Measurements from ENCODE around the gene TSPAN2.

Gene TSPAN2

GRCh38 chr1:115074839-115075534, 14.3 kb downstream of the TSPAN2 start:
- DNase-seq (ENCODE audit: low read depth in 2 of 2) = no peak

GRCh38 chr1:115073298-115074087, 15.8 kb downstream of the TSPAN2 start:
- no peak for DNase-seq (ENCODE audit: low read depth in 2 of 2)

- DNase-seq (ENCODE audit: low read depth in 2 of 2) = no peak
Measured at GRCh38 chr1:115071012-115071664, 18.2 kb downstream of the TSPAN2 start.

DNA sequence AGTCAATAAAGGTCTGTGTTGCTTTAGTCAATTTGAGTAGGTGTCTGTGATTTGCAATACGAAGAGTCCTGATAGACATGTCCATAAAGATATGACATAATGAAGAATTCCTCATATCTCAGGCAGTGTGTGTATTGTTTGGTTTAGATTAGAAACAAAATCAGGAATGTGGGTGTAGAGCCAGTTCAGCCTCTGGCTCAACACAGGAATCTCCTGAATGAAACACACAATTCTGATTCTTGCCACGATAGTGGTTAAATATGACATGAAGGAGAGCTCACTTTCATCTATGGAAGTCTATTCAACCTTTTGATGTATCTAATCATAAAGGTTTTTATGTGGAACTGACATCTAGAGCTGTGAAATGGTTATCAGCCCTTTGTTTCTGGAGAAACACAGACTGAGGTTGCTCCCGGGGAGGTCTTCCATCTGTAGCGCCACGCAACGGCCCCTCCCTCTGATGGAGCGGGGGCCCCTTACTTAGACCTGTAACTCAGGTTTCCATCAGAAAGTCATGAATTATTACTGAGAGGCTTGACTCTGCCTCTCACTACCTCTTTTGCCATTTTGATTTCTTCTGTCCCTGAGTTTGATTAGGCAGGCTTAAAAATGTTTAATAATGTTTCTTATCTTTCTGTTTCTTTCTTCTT, 19.5 kb downstream of the TSPAN2 start:
- no peak for DNase-seq (ENCODE audit: low read depth in 2 of 2)

GRCh38 chr1:115068826-115069585, 20.3 kb downstream of the TSPAN2 start:
- DNase-seq (ENCODE audit: low read depth in 2 of 2) = no peak

DNA sequence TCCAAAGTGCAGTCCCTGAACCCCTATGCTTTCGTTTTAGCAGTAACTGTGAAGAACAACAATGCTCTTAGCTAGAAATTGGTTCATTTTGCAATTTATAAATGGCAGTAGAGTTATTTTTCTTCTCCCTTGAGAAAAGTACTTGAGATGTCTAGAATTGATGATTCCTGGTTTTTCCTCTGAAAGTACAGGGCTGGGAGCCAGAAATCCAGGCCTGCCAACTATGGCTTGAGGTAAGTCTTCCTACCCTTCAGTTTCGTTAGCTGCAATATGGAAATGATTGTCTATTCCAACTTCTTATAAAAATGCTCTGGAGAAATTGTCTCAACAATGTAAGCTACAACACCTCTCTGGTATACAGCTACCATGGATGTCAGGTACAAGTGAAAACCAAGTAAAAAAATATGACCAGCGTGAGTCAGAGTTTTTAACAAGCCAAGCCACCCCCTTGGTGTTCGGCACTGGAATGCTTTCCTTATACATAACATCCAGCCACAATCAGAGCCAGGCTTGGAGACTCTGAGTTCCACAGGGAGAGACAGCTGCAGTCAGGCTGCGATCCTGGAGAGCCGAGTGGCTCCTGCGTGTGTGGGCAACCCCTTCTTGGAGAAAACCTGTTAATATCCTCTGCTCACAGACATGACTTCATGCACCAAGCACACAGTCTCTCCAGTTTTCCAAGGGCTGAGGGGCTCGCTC, 22.0 kb downstream of the TSPAN2 start:
- no peak for DNase-seq (ENCODE audit: low read depth in 2 of 2)

- no peak for DNase-seq (ENCODE audit: low read depth in 2 of 2)
Measured at GRCh38 chr1:115065021-115065420, 24.3 kb downstream of the TSPAN2 start.

GRCh38 chr1:115064461-115064860, 24.8 kb downstream of the TSPAN2 start:
- no peak for DNase-seq (ENCODE audit: low read depth in 2 of 2)

DNA sequence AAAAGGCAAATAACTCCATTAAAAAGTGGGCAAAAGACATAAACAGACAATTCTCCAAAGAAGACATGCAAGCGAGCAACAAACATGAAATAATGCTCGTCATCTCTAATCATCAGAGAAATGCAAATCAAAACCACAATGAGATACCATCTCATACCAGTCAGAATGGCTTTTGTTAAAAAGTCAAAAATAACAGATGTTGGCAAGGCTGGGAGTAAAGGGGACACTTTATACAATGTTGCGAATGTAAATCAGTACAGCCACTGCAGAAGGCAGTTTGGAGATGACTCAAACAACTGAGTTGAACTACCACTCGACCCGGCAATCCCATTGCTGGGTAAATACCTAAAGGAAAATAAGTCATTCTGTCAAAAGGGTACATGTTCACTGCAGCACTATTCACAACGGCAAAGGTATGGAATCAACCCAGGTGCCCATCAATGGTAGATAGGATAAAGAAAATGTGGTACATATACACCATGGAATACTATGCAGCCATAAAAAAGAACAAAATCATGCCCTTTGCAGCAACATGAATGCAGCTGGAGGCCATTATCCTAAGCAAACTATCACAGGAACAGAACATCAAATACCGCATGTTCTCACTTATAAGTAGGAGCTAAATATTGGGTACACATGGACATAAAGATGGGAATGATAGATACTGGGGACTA, 25.9 kb downstream of the TSPAN2 start:
- DNase-seq (ENCODE audit: low read depth in 2 of 2) = no peak

- DNase-seq (ENCODE audit: low read depth in 2 of 2) = peak; percentile 83
Measured at GRCh38 chr1:115062542-115063004, 26.7 kb downstream of the TSPAN2 start.

GRCh38 chr1:115060501-115060900, 28.8 kb downstream of the TSPAN2 start:
- DNase-seq (ENCODE audit: low read depth in 2 of 2) = no peak

GRCh38 chr1:115059316-115059715, 30.0 kb downstream of the TSPAN2 start:
- DNase-seq (ENCODE audit: low read depth in 2 of 2) = no peak

- no peak for DNase-seq (ENCODE audit: low read depth in 2 of 2)
Measured at GRCh38 chr1:115057661-115058254, 31.5 kb downstream of the TSPAN2 start.

DNA sequence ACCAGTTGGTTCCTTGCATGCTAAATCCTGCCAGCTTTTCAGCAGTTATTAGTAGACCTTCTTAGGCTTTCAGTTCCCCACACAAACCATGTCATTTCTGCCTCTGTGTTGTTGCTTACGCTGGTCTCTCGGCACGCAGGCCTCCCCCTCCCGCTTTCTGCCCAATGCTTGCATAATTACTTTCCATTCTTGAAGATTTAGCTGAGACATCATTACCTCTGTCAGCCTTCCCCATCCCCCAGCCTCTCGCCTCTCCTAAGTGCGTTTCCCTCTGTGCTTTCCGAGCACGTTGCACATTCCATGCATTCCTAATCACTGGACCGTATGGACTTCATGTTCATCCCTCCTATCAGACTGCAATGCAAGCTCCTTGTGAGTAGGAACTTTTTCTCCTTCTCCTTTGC, 32.9 kb downstream of the TSPAN2 start:
- DNase-seq (ENCODE audit: low read depth in 2 of 2) = no peak

DNA sequence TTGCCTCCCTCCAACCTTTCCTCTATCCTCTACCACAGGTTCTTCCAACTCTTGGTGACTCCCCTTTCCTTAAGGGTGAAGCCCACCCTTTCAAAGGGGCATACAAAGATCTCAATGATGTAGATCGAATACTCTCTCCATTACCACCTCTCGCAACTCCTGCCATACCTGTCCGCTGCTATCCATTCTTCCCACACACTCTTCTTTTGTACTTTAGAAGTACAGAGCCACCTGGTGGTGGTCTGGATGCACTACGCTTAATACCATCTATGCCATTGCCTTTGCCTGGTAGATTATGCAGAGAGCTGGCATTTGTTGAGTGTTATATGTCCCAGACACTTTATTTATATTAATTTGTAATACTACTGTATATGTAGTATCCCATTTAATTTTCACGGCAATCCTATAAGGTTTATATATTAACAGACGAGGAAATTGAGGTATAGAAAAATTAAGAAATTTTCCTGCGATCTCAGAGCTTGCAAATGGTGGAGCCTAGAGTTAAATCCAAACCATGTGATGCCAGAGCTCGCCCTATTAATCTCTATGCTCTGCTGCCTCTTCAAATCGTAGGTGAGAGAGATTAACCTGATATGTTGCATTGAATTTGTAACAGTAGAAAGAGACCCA, 36.7 kb downstream of the TSPAN2 start:
- peak in 1 of 2 donors; percentile 38 for DNase-seq (ENCODE audit: low read depth in 2 of 2)

DNA sequence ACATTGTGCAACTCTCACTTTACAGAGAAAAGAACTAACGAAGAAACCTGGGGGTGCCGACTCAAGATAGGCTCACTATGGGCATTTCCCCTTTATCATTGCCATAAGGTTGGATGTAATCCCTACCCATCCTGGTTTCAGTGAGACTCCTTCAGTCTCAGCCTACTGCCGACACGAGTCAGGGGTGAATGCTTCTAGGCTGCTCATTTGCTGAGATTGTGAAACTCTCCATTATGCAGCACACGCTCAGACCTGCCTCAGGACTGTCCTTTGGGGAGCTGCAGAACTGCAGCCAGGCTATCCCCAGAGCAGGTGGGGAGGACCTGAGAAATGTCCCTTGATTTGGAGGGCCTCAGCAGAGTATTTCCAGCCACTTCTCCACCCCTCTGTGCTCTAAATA, 37.5 kb downstream of the TSPAN2 start:
- no peak for DNase-seq (ENCODE audit: low read depth in 2 of 2)

DNA sequence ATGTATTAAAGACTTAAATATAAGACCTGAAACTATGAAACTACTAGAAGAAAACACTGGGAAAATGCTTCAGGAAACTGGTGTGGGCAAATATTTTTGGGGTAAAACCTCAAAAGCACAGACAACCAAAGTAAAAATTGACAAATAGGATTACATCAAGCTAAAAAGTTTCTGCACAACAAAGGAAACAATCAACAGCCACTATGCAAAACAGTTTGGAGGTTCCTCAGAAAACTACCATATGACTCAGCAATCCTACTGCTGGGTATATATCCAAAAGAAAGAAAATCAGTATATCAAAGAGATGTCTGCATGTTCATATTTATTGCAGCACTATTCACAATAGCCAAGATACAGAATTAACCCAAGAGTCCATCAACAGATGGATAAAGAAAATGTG, 42.6 kb downstream of the TSPAN2 start:
- DNase-seq (ENCODE audit: low read depth in 2 of 2) = no peak

- DNase-seq (ENCODE audit: low read depth in 2 of 2) = no peak
Measured at GRCh38 chr1:115041654-115042053, 47.6 kb downstream of the TSPAN2 start.

DNA sequence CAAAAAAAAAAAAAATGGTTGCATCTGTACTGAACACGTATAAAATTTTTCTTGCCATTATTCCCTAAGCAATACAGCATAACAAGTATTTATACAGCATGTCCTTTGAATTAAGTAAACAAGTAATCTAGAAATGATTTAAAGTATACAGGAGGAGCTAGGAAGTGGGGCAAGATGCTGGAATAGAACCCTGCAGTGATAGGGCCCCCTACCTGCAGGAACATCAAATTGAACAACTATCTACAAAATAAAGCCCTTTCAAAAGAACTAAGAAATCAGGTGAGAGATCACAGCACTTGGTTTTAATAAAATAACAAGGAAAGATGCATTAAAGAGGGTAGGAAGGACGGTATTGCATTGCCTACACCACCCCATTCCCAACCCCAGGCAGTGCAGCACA, 48.8 kb downstream of the TSPAN2 start:
- DNase-seq (ENCODE audit: low read depth in 2 of 2) = no peak
